Measurements from ENCODE around the gene KCNJ6. TPM values are rescaled to one million over a fixed set of nuclear protein-coding genes. Genes with fewer than 3 reads are reported as not detected.

The KCNJ6 gene
- total and polyA plus RNA-seq, 9 of the 15 experiments (the other 6 are each of a cell fraction or from before 2014, with no cell fraction given), result 0.06 to 0.21 (median 0.13) TPM; not detected in 1

- BruUV-seq (replicated peaks), result no TSS peak
- peaks cover 0 to 54% of the 10 kb centered on the region in 2 experiments; a peak in 3 of 5 replicates for H3K27me3 ChIP-seq (ENCODE audit: control insufficient read depth in 2 of 2, insufficient read depth in 2 of 2, low read length in 2 of 2)
- H3K27ac ChIP-seq (ENCODE audit: extremely low read depth, low read depth, low read length), result no peak overlapping the region
- H3K9me3 ChIP-seq (replicated peaks; ENCODE audit: control insufficient read depth, insufficient read depth, low read depth, low read length), result no peaks in the 10 kb centered on the region
- DNase-seq (ENCODE audit: extremely low read depth in 1 of 4, low spot score in 3 of 4), result no peak
- H3K36me3 ChIP-seq (ENCODE audit: control insufficient read depth, insufficient read depth, low read length), result no peaks in the 10 kb centered on the region
- CTCF ChIA-PET (ENCODE audit: low intra/inter-chr PET ratio), result no interaction called here
- peaks cover 3% of the 10 kb centered on the region for H3K9me1 ChIP-seq (ENCODE audit: control insufficient read depth, insufficient read depth, low read length)
- 0 out of 2 replicates have a peak, but pooled peaks cover 3% of the 10 kb centered on the region for H4K20me1 ChIP-seq (replicated peaks; ENCODE audit: control insufficient read depth, insufficient read depth, low read length)
- no peaks in the 10 kb centered on the region for H3K79me2 ChIP-seq (ENCODE audit: control insufficient read depth, insufficient read depth, low read length)
- no peak for ATAC-seq
- in situ Hi-C loops (cut with MboI) (no loop called here), intact Hi-C loops (cut with micrococcal nuclease) (loop anchor here (1.0 to 5.0 kb wide), 3 partner anchors 157 to 597 kb away; partner anchors contain the start of gene KCNJ6)
- H3K9ac ChIP-seq (ENCODE audit: insufficient read depth in 1 of 2, low read depth in 2 of 2, low read length in 2 of 2), result no peak overlapping the region
- H3K4me2 ChIP-seq (ENCODE audit: insufficient read depth, low read length), result no peak overlapping the region
- H3K4me1 ChIP-seq (replicated peaks in 1 of 2; ENCODE audit: control insufficient read depth in 2 of 2, insufficient read depth in 2 of 2, low read length in 2 of 2), result no peaks in the 10 kb centered on the region
- H2AFZ ChIP-seq (ENCODE audit: low read depth, low read length), result no peak overlapping the region
- POLR2A ChIA-PET, result interaction anchor here (0.7 kb wide), 1 partner anchor 11 kb away, joined by 3 read pairs; no protein-coding TSS in a partner anchor
- TF ChIP-seq ELF2 (CRISPR knock-in tag; IDR thresholded peaks at IDR 0.05) (no peak), BRD9 (IDR thresholded peaks at IDR 0.05; ENCODE audit: low read depth, partially characterized antibody) (no peak), FOXA3 (CRISPR knock-in tag; conservative IDR thresholded peaks at IDR 0.05 in 1 of 2, IDR thresholded peaks at IDR 0.05 in 1 of 2) (no peak), IRF1 (CRISPR knock-in tag; IDR thresholded peaks at IDR 0.05; ENCODE audit: borderline replicate concordance) (no peak), MAZ (CRISPR knock-in tag; conservative IDR thresholded peaks at IDR 0.05 in 1 of 2, IDR thresholded peaks at IDR 0.05 in 1 of 2) (no peak), HCFC1 (IDR thresholded peaks at IDR 0.05; ENCODE audit: low read depth, low read length) (no peak), ZNF699 (CRISPR knock-in tag; IDR thresholded peaks at IDR 0.05; ENCODE audit: insufficient replicate concordance) (no peak), CBX8 (IDR thresholded peaks at IDR 0.05; ENCODE audit: borderline replicate concordance, extremely low read depth, low read depth, low read length, poor library complexity, severe bottlenecking) (no peak), ZBTB2 (IDR thresholded peaks at IDR 0.05) (no peak), SMC3 (conservative IDR thresholded peaks at IDR 0.05; ENCODE audit: insufficient read depth, low read depth, low read length) (no peak), YBX1 (IDR thresholded peaks at IDR 0.05) (no peak), ETV6 (IDR thresholded peaks at IDR 0.05; ENCODE audit: borderline replicate concordance in 1 of 2, low read depth in 2 of 2, low read length in 1 of 2) (no peak), ETV6 (CRISPR knock-in tag; IDR thresholded peaks at IDR 0.05; ENCODE audit: borderline replicate concordance) (no peak), CBFB (CRISPR knock-in tag; IDR thresholded peaks at IDR 0.05) (no peak)
- H3K4me3 ChIP-seq, result no peak overlapping the region
- FAIRE-seq, result no peak
- WGBS (ENCODE audit: insufficient coverage, low coverage, missing lambda C conversion rate), result 1% methylated on average over 9 of the region's 9 CpGs
These were observed 156.5 kb downstream of the KCNJ6 start for GRCh38 chr21:37759777-37760176.

Measured in K562 (cell line).